LNCAP (cell line): ENCODE data around the gene NDUFAF4.

Source experiments
- TF ChIP-seq, protein P1 (sequence below): fragments of 450-650 bp; IDR thresholded peaks from 2 replicates; pipeline ENCODE4 v1.5.1; 2017; ENCODE audit warnings: mild to moderate bottlenecking

NDUFAF4 gene

DNA sequence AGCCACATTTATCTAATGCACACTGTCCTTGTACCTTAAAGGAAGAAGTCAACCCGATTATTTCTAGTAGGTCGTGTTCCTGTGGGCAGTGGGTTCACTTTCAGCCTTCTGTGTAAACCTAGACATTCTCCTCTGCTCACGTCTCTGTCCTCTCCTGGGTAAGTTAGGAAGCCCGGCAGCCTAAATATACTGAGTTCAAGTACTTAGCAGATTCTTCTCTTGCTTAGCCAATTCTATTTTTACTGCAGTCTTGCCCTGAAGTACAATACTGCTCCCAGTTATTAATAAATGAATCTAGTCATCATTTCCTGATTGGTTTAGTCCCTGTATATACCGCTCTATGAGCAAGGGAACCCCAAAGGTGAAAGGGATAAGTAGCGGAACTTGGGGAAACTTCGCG is 45.8 kb downstream of the NDUFAF4 start:
- TF ChIP-seq, protein P1, sequence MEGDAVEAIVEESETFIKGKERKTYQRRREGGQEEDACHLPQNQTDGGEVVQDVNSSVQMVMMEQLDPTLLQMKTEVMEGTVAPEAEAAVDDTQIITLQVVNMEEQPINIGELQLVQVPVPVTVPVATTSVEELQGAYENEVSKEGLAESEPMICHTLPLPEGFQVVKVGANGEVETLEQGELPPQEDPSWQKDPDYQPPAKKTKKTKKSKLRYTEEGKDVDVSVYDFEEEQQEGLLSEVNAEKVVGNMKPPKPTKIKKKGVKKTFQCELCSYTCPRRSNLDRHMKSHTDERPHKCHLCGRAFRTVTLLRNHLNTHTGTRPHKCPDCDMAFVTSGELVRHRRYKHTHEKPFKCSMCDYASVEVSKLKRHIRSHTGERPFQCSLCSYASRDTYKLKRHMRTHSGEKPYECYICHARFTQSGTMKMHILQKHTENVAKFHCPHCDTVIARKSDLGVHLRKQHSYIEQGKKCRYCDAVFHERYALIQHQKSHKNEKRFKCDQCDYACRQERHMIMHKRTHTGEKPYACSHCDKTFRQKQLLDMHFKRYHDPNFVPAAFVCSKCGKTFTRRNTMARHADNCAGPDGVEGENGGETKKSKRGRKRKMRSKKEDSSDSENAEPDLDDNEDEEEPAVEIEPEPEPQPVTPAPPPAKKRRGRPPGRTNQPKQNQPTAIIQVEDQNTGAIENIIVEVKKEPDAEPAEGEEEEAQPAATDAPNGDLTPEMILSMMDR, result no peak

DNA sequence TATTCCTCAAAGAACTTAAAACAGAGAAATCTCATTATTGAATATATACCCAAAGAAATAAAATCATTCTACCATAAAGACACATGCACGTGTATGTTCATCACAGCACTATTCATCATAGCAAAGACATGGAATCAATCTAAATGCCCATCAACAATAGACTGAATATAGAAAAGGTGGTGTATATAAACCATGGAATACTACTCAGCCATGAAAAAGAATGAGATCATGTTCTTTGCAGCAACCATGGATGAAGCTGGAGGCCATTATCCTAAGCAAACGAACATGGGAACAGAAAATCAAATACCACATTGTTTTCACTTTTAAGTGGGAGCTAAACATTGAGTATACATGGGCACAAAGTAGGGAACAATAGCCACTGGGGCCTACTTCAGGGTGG is 48.1 kb downstream of the NDUFAF4 start:
- TF ChIP-seq, protein P1, result no peak

DNA sequence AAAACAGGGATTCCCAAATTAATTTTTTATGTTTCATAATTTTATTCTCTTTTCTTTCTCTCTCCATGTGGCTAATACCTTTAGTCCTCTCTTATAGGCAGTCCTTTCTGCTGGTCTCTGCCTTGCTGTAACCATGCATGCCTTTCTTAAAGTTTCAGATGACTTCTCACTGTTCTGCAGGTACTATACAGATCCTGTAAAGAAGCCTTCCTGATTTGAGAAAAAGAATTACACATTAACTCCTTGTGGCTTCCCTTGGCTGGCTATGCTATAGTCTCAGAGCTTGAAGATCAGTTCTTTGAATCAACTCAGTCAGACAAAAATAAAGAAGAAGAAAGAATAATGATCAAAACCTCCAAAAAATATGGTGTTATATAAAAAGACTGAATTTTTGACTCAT is 53.2 kb downstream of the NDUFAF4 start:
- TF ChIP-seq, protein P1, result no peak

DNA sequence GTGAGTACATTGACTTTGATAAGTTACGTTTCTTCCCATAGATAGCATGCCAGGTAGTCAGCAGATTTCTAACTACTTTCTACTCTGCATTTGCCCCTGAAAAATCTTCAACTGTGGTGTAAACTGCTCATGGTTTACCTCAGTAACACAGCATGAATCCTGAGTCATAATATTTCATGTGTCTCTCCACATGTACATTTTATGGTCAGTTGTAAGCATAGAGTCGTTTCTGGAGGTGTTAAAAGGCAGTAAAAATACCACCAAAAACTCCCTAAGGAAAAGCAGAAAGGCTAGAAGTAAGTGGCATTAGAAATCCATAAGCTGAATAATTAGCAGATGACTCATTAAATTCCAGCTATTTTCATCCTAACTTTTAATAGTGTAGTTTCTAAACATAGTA is 56.3 kb downstream of the NDUFAF4 start:
- TF ChIP-seq, protein P1, result no peak
